NCI-H2171 treated with DMSO at 0.1 percent for 48 hours (cell line): ENCODE data around the gene MTSS2.
A peak's percentile ranks its signal among the peaks of the same experiment; 100 is the strongest.
"Not testable (repeated sequence)": the region's sequence is repeated elsewhere in the genome, so short reads cannot be mapped to it uniquely, and the experiment has no call there.

Source experiments
- DNase-seq: peaks from one replicate; lab custom pipeline; 2025; lab: John Stamatoyannopoulos, UW

The MTSS2 gene

DNA sequence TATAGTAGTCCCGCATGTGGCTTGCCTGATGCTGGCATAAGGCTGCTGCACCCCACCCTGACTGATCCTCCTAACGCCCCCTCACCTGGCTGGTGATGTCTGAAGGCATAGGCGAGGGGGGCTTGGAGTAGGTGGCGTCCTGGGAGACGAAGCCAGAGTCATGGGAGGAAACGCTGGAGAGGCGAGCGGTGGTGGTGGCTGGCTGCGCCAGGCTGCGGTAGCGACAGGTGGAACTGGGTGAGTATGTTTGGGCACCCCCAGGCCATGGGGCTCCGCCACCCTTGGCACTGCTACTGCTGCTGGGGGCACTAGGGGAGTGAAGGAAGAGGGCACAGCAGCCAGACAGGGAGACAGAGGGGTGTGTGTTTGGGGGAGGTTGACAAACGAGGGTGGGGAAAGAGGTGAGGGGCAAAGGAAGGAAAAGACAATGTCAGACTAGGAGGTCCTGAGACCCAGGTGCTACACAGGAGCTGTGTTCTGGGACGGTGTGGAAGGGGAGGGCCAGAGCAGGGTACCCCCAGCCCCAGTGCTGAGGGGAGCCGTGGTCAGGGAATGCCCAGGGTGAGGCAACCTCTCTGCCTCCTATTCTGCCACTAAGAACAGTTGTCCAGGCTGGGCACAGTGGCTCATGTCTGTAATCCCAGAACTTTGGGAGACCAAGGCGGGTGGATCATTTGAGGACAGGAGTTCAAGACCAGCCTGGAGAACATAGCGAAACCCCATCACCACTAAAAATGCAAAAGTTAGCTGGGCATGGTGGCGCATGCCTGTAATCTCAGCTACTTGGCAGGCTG lies 11.4 kb downstream of the MTSS2 start:
- no peak for DNase-seq

DNA sequence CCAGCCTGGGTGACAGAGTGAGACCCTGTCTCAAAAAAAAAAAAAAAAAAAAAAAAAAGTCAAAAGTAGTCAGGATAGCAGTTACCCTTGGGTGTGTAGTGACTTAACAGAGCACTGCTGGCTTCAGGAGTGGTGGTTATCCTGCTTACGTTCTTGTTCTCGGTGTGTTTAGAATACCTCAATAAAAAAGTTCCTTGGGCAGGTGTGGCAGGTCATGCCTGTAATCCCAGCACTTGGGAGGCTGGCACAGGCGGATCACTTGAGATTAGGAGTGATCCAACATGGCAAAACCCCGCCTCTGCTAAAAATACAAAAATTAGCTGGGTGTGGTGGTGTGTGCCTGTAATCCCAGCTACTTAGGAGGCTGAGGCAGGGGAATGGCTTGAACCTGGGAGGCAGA lies 14.9 kb downstream of the MTSS2 start:
- not testable (repeated sequence) for DNase-seq

DNA sequence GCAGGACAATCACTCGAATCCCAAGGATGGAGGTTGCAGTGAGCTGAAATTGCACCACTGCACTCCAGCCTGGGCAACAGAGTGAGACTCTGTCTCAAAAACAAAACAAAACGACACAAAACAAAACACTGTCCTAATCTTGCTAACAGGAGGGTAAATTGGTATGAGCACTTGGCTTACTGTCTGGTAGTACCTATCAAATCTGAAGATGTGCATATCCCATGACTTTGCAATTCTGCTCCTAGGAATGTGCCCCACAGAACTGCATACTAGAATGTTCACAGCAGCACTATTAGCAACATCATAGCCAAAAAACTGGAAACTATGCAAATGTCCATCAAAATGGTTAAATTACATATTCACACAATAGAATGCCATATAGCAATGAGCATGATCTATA lies 15.7 kb downstream of the MTSS2 start:
- DNase-seq, result no peak

DNA sequence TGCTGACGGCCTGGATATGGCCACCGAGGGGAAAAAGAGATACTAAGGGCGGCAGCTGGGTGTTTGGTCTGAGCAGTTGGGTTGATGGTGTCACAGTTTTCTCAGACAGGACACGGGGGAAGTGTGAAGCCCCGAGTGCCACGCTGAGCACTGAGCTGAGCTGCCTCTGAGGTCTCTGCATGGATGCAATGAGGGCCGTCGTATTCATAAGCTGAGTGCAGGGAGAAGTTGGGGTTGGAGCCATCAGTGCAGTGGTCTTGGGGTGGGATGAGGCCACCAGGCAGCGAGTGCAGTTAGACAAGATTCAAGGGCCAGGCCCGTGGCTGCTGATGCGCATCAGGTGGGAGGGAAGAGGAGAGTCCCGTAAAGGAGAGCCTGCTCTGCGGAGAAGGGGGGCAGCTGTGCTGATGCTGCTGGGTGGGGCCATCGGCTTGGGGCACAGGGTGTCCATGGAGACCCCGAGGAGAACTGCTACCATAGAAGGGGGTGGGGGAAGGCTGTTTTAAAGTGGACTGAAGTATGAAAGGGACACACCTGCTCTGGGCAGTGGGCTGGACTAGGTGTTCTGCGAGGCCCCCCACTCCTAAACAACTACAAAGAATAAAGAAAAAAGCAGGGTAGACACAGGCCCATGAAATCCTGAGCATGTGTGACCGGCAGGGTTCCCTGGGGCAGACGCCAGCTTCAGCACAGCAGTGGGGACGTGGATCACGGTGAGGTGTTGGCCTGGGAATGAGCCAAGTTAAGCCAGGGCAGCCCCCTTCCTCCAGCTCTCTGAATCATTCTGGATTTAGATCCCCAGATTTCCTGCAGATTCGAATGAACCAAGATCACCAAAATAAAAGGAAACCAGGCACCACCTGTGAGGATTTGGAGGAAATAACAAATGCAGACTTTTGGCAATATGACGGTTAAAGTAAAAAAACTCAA lies 19.8 kb downstream of the MTSS2 start:
- DNase-seq, result no peak

DNA sequence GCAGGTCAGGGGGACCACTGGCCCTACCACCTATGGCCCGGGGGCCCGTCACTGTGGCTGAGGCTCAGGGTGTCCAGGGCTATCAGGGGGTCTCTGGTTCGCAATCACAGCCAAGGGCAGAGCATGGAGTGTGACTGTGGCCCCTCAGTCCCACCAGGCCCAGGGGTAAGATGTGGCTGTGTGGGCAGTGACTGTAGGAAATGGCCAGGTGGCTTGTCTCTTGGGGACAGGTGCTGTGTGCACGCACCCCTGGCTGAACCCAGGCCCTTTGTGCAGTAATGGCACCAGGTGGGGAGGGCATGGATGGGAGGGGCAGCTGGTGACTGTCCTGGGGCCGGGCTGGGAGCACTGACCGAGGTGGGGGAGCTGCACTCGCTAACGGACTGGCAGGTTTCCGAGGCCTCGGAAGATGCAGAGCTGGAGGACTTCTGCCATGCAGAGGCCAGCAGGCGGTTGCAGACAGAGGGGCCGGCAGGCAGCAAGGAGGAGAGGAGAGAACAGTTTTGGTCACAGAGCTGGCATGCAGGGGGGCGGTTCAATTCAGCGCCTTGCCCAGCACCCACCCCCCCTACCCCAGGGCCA lies 20.6 kb downstream of the MTSS2 start:
- no peak for DNase-seq

DNA sequence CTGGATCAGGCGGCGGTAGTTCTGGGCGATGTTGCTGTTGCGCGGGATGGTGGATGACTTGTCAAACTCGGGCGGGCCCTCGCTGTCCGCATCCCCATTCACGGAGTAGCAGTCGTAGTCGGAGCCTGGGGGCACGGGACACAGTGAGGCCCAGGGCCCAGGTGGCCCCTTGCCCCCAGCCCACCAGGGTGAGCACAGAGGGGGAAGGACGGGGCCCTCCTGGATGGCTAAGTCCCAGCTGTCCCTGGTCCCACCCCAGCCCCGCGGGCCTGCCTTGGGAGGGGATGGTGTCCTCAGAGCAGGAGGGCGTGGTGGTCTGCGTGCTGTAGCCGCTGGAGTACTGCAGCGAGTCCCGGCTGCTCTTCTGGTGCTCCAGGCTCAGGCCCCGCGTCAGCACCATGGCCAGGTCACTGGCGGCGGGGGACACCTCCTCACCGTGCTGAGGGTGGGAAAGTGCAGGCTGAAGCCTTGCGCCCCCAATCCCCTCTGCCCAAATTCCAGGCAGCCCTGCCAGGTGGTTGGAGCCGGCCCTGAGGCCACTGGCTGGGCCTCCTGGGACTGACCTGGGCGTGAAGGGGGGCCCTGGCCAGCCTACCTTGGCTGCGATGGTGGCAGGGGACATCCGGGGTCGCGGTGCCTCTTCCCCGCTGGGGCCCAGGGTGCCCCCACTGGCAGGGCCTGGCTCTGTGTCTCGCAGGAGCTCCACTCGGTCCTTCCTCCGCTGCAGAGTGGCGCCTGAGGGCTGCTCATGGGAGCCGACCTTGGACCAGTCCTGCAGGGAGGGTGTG lies 21.3 kb downstream of the MTSS2 start:
- no peak for DNase-seq

DNA sequence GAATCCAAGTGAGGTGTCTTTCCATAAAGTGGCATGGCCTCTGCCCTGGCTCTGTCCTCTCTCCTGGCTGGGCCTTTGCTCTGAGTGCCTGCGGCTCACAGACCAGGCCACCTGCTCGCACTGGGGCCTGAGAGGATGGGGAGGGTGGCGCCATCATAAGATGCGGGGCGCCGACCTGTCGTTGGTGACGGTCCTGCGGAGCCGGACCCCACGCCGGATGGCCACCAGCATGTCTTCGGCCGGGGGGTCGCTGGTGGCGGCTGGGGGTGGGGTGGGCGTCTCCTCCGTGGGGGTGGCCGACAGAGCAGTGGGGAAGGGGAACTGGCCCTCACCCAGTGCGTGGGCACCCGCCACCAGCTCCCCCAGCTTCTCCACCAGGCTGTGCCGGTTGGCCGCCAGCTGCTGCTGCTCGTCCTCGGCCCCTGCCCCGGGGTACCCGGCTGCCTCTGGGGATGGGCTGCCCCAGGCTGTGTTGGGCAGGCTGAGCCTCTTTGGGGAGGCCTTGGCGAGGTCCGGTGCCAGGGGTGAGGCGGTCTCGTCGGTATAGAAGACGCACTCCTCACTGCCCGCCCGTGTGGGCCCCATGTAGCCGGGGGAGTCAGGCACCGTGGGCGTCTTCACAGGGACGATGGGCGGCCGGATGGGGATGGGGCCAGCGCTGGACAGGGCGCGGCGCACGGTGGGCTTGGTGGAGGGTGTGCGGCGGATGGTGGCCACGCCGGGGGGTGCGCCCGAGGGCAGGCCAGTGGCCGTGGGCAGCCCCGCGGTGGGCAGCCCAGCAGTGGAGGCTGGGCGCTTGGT lies 22.1 kb downstream of the MTSS2 start:
- DNase-seq, result no peak

DNA sequence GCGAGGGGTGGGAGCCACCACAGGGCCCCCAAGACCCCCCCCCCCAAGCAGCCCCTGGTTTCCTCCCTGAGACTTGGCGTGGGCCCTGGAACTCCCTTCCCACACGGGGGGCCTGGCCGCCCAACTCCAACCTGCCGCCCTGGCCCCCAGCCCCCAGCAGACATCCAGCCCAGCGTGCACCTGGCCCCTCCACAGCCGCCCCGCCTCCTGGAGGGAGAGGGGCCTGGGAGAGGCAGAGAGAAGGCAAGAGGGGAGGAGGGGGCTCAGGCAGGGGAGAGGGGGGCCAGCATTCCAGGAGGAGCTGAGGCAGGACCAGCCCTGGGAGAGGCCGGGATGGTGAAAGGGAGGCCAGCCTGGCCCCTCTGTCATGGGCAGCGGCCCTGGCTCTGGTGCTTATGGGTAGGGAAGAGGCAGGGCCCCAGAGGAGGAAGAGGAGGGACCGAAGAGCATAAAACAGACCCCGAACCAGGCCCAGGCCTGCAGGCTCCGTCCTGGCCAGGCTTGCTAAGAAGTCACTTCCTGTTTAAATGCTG lies 22.8 kb downstream of the MTSS2 start:
- DNase-seq, result no peak

DNA sequence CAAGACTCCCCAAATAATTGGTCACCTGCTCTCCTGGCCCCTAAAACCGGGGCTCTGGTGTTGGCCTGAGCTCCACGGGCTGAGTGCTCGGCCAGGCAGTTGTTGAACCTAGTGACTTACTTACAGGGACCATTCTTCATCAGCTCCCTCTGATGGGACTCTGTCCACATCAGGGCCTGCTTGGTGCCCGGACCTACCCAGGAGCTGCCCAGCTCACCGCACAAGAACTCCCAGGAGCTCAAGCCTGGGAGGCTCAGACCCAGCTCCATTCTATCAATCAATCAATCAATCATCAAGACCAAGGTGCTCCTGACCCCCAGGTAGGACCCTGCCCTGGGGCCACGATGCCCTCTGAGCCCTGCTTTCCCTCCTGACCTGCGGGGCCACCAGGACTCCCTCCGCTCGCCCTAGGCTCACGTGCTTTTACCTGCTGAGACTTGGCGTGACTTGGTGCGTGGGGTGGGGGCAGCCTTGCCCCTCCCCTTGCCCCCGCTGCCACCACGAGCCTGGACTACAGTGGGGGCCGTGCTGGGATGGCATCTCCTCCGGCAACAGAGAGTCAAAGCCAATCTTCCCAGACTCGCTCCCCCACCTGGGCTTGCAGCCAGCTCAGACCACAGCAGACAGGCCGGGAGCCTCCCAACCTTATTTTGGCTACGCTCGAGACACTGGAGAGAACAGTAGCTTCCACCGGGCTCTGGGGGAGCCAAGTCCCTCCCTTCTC lies 23.8 kb downstream of the MTSS2 start:
- DNase-seq, result no peak

DNA sequence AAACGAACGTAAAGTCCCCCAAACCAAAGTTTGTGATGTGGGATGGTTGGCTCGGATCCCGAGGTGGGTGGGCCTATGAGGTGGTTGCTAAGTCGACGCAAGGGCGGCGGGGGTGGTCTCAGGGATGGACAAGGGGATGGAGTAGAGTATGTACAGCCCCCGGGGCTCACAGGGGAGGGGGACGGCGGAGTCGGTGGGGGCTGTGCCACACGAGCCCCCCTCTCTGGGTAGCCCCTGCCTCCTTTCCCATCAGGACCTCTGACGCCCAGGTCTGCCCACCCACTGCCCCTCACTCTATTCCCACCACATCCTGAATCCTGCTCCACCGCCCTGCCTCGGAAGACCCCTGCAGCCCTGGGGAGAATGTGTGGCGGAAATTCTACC lies 24.3 kb downstream of the MTSS2 start:
- no peak for DNase-seq

DNA sequence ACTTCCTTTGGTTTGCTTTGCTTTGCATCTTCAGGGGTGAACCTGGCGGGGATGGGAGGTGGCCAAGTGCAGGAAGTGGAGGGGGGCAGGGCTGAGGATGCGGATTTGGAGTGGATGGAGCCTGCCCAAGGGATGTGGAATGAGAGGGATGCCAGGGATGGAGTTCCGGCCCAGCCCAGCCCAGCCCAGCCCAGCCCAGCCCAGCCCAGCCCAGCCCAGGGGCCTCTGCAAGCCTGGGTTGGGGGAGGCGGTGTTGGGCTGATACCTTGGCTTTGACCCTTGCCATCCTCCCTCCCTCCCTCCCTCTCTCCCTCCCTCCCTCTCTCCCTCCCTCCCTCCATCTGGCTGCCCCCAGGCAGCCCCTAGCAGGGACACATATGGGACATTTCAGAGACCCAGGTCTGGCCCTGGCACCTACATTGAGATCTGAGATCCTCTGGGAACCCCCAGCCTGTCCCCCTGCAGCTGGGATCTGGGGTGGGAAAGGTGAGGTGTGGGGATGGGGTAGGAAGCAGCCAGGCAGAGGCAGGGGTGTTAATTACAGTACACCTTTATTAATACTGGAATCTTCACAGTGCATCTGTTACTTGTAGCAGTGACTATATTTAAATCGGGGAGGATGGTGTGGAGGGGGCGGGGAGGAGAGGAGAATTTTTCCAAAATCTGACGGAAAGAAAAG lies 25.0 kb downstream of the MTSS2 start:
- DNase-seq, result peak; percentile 17

DNA sequence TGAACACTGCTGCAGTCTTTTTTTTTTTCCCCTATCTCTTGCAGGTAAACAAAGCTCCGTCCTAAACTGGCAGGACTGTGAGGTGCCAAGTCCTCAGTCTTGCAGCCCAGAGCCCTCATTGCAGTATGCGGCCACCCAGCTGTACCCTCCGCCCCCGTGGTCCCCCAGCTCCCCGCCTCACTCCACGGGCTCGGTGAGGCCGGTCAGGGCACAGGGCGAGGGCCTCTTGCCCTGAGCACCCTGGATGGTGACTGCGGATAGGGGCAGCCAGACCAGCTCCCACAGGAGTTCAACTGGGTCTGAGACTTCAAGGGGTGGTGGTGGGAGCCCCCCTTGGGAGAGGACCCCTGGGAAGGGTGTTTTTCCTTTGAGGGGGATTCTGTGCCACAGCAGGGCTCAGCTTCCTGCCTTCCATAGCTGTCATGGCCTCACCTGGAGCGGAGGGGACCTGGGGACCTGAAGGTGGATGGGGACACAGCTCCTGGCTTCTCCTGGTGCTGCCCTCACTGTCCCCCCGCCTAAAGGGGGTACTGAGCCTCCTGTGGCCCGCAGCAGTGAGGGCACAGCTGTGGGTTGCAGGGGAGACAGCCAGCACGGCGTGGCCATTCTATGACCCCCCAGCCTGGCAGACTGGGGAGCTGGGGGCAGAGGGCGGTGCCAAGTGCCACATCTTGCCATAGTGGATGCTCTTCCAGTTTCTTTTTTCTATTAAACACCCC lies 25.7 kb downstream of the MTSS2 start:
- no peak for DNase-seq

DNA sequence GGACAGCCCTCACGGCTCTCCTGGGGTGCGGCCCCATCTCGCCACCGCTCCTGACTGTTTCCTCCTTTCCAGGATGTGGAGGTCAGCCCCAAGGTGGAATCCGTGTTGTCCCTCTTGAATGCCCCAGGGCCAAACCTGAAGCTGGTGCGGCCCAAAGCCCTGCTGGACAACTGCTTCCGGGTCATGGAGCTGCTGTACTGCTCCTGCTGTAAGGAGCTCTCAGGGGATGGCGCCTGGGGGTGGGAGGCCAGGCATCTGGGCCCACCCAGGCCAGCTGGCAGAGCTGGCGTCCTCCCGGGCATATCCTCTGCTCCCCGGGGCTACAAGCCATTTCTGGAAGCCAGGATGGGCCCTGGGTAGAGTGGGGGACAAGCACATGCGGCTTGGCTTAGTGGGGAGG lies 26.3 kb downstream of the MTSS2 start:
- no peak for DNase-seq

DNA sequence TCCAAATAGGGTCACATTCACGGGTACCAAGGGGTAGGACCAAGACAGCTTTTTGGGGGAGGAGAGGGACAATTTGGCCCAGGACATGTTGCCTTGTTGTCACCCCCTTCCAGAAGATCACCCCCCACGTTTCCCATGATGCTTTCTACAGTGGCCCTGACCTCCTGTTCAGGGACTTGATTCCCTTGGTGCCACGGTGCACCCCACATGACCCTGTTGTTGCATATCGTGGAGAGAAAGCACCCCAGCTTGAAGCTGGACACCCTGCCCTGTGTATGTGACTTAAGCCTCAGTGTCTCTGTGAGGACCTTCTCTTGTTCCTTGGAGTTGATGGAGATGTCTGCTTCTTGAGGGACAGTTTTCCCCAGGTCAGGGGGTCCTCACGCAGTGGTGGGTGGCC lies 26.9 kb downstream of the MTSS2 start:
- no peak for DNase-seq

DNA sequence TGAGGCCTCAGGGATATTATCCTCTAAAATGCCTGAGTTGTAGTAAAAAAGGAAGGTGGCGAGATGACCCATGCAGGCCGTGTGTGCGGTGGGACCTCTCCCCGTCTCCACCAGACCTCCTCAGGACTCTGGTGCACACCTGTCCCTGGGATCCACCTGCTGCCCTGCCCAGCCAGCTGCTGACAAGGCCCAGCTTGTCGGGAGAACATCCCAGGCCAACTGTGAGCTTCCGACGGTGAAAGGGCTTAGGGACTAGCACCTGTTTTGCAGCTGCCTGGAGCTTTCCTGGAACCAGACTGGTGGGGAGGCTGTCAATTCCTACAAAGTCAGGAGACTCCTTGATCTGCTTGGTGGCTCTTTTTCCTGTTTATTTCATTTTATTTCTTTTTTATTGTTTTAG lies 27.9 kb downstream of the MTSS2 start:
- no peak for DNase-seq

DNA sequence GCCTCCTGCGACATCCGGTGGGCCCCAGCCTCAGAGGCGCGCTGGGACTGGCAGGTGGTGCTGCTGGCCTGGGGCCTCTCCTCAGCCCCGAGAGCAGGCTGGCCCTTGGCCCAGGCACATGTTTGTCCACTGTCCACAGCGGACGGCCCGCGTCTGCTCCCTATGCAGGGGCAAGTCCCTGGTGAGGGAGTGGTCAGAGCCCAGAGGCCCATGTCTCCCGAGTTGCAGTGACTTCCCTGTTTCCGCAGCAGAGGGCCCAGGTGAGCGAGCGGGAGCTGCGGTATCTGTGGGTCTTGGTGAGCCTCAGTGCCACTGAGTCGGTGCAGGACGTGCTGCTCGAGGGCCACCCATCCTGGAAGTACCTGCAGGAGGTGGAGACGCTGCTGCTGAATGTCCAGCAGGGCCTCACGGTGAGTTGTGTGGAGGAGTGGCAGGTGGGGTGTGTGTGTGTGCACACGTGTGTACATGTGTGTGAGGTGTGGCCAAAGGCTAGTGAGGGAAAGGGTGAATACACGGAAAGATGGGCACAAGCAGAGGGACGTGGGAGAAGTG lies 29.1 kb downstream of the MTSS2 start:
- DNase-seq, result no peak

DNA sequence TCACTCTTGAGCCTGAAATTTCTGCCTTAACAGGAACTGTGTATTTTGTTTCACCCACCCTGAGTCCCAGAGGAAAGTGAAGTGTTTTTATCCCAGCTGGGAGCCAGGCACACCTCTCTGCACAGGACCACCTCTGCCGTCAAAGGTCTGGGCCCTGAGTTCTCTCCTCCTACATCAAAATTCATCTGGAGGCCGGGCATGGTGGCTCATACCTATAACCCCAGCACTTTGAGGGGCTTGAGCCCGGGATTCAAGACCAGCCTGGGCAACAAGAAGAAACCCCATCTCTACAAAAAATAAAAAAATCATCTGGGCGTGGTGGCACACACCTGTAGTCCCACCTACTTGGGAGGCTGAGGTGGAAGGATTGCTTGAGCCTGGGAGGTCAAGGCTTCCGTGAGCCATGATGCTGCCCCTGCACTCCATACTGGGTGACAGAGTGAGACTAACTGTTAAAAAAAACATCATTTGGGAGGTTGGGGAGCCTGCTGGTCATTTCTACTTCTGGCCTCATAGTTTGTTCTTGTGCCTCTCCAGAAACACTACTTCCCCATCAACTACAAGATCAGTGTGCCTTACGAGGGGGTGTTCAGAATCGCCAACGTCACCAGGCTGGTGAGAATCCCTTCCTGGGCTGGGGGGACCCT lies 29.7 kb downstream of the MTSS2 start:
- DNase-seq, result no peak
